GM12878 (cell line): ENCODE measurements around the gene ZNF577. TPM values are rescaled to one million over a fixed set of nuclear protein-coding genes. Genes with fewer than 3 reads are reported as not detected.

Source experiments
- ATAC-seq: fragments of 200-7000 bp; cut with Tn5 transposase; 3 replicates; pipeline ENCODE4 v1.9.1; 2020; ENCODE audit warnings: mild to moderate bottlenecking, moderate library complexity
- BruUV-seq: library from RNA; stranded (reverse); fragments of 400-500 nt; replicated peaks from 2 replicates; lab custom pipeline; 2021; lab: Mats Ljungman, UMichigan
- CTCF ChIA-PET: fragments of 300-600 bp; sonication (Branson Sonifier 250); formaldehyde crosslinking; extraction: SDS; loops from one replicate; lab custom pipeline; 2021; ENCODE audit warnings: inconsistent platforms; lab: Yijun Ruan, JAX
- POLR2A ChIA-PET: fragments of 350-600 bp; formaldehyde crosslinking; extraction: SDS; loops from one replicate; lab custom pipeline; 2021; ENCODE audit warnings: inconsistent platforms; lab: Charles Lee
- RAD21 ChIA-PET: fragments of 300-600 bp; sonication (Branson Sonifier 250); formaldehyde crosslinking; loops from one replicate; lab custom pipeline; 2023; ENCODE audit warnings: antibody characterized with exemption; ENCODE audit not compliant: unreplicated experiment; lab: Charles Lee
- SMC1A ChIA-PET: fragments of 300-600 bp; sonication (Branson Sonifier 250); formaldehyde crosslinking; loops from one replicate; lab custom pipeline; 2023; ENCODE audit not compliant: unreplicated experiment, uncharacterized antibody; lab: Charles Lee
- DNase-seq: peaks from one replicate; pipeline ENCODE4 v3.0.0-alpha.2; 2011; ENCODE audit warnings: low read depth, low spot score
- FAIRE-seq: peaks from 3 replicates; lab custom pipeline; 2011; peaks lifted over from hg19 to GRCh38; lab: Jason Lieb, UNC
- H2AFZ ChIP-seq: 2 replicates; pipeline ENCODE4 v1.6.0; 2011; ENCODE audit warnings: low read depth, low read length, control low read depth; ENCODE audit not compliant: control insufficient read depth
- H3K27ac ChIP-seq: 2 replicates; pipeline ENCODE4 v1.5.1; 2011; ENCODE audit warnings: control low read depth; ENCODE audit not compliant: control insufficient read depth, insufficient read depth
- H3K27me3 ChIP-seq, 2 experiments: replicated peaks in 1 of 2; 2 replicates each; pipeline versions ENCODE4 v1.6.0 to v1.6.1; 2011; ENCODE audit warnings: low read length in 1 of 2; ENCODE audit not compliant: control insufficient read depth in 2 of 2, insufficient read depth in 2 of 2
- H3K36me3 ChIP-seq, 2 experiments: 2 replicates each; pipeline ENCODE4 v1.5.1; 2011; ENCODE audit warnings: low read length in 1 of 2; ENCODE audit not compliant: control insufficient read depth in 2 of 2, insufficient read depth in 2 of 2
- H3K4me1 ChIP-seq: 2 replicates; pipeline ENCODE4 v1.6.1; 2011; ENCODE audit warnings: mild to moderate bottlenecking, low read length, moderate library complexity, mixed read lengths; ENCODE audit not compliant: control insufficient read depth, insufficient read depth
- H3K4me2 ChIP-seq: 2 replicates; pipeline ENCODE4 v1.6.0; 2011; ENCODE audit warnings: control low read depth; ENCODE audit not compliant: control insufficient read depth, insufficient read depth
- H3K4me3 ChIP-seq: fragments of 200-600 bp; sonication (generic); 2 replicates; pipeline ENCODE4 v1.5.1; 2016
- H3K79me2 ChIP-seq: 2 replicates; pipeline ENCODE4 v1.6.0; 2011; ENCODE audit warnings: low read length; ENCODE audit not compliant: control insufficient read depth, insufficient read depth
- H3K9ac ChIP-seq: 2 replicates; pipeline ENCODE4 v1.8.0; 2011; ENCODE audit warnings: low read length, control low read depth, mixed read lengths; ENCODE audit not compliant: control insufficient read depth, insufficient read depth
- H3K9me3 ChIP-seq: replicated peaks from 3 replicates; pipeline ENCODE4 v1.5.1; 2011; ENCODE audit warnings: mild to moderate bottlenecking, low read length; ENCODE audit not compliant: control insufficient read depth, insufficient read depth
- H4K20me1 ChIP-seq: 2 replicates; pipeline ENCODE4 v1.6.0; 2011; ENCODE audit not compliant: control insufficient read depth, insufficient read depth
- CHD1 ChIP-seq: IDR thresholded peaks from 2 replicates; pipeline ENCODE4 v1.6.1; 2012; ENCODE audit warnings: low read depth, low read length, improper control_type of control experiment
- WGBS: methylation state at CpG from one replicate; pipeline ENCODE4 v1.1.6; 2016; ENCODE audit warnings: low lambda C conversion rate; ENCODE audit not compliant: insufficient replicate concordance, insufficient coverage; ENCODE audit errors: missing lambda C conversion rate; 5-methylcytosine and 5-hydroxymethylcytosine counted together
- in situ Hi-C: fragments of 300-500 bp; cut with MboI; formaldehyde crosslinking; loops from 9 replicates; pipeline ENCODE4 v1.14.3; 2018; ENCODE audit warnings: mixed read lengths
- intact Hi-C: fragments of 100-400 bp; cut with micrococcal nuclease; formaldehyde crosslinking; loops from one replicate; pipeline ENCODE4 v1.14.2; 2022; ENCODE audit not compliant: unreplicated experiment
- polyA plus RNA-seq, 11 experiments: library from polyadenylated mRNA; depleted of rRNA in 4 of 11; unstranded in 6 of 11; stranded (reverse) in 5 of 11; fragments of >200 nt; fragmentation: Nextera tagmentation in 4 of 11; fragmentation: Illumina TruSeq in 1 of 11; extraction: Ambion mirVana in 4 of 11; extraction: Trizol in 1 of 11; gene quantifications; 1 replicate in 1 of 11; 2 replicates in 10 of 11; pipeline versions ENCODE4 v1.2.1 to v1.2.3, GENCODE V29; 2011 to 2016; ENCODE audit warnings: inconsistent platforms in 2 of 11, missing spikeins in 2 of 11, low read depth in 1 of 11
- total RNA-seq, 4 experiments: library from RNA; depleted of rRNA in 3 of 4; stranded (reverse); fragments of >200 nt in 3 of 4; fragmentation: Illumina TruSeq in 1 of 4; extraction: Trizol in 1 of 4; gene quantifications; 2 replicates each; pipeline versions ENCODE4 v1.2.1 to v1.2.3, GENCODE V29; 2013 to 2021
- TF ChIP-seq, protein P1 (sequence below): fragments of 450-650 bp; IDR thresholded peaks from 2 replicates; pipeline ENCODE4 v1.6.1; 2014; ENCODE audit warnings: mild to moderate bottlenecking
- TF ChIP-seq, protein P2 (sequence below): IDR thresholded peaks from 2 replicates; pipeline ENCODE4 v1.6.1; 2012; ENCODE audit warnings: low read depth, low read length, improper control_type of control experiment

ZNF577 gene
- total and polyA plus RNA-seq, 10 of the 15 experiments (the other 5 are each of a cell fraction or from before 2014, with no cell fraction given): 1.0 to 6.1 (median 4.5) TPM

DNA sequence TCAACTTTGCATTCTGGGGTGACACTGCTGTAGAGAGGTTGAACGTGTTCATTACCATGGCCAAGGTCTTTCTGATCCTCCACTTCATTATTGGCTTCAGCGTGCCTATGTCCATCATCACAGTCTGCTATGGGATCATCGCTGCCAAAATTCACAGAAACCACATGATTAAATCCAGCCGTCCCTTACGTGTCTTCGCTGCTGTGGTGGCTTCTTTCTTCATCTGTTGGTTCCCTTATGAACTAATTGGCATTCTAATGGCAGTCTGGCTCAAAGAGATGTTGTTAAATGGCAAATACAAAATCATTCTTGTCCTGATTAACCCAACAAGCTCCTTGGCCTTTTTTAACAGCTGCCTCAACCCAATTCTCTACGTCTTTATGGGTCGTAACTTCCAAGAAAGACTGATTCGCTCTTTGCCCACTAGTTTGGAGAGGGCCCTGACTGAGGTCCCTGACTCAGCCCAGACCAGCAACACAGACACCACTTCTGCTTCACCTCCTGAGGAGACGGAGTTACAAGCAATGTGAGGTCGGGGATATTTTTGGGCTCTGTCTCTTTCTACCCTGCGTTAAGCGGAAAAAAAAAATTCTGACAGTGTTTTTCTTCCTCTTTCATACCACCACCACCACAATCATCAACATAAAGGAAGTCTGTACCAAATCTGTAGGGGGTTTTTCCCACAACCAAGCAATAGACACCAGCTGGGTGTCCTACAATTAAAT is 63.3 kb downstream of the ZNF577 start (continued):
- TF ChIP-seq, protein P1, sequence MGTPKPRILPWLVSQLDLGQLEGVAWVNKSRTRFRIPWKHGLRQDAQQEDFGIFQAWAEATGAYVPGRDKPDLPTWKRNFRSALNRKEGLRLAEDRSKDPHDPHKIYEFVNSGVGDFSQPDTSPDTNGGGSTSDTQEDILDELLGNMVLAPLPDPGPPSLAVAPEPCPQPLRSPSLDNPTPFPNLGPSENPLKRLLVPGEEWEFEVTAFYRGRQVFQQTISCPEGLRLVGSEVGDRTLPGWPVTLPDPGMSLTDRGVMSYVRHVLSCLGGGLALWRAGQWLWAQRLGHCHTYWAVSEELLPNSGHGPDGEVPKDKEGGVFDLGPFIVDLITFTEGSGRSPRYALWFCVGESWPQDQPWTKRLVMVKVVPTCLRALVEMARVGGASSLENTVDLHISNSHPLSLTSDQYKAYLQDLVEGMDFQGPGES: no peak
- TF ChIP-seq, protein P2, sequence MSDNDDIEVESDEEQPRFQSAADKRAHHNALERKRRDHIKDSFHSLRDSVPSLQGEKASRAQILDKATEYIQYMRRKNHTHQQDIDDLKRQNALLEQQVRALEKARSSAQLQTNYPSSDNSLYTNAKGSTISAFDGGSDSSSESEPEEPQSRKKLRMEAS: no peak

DNA sequence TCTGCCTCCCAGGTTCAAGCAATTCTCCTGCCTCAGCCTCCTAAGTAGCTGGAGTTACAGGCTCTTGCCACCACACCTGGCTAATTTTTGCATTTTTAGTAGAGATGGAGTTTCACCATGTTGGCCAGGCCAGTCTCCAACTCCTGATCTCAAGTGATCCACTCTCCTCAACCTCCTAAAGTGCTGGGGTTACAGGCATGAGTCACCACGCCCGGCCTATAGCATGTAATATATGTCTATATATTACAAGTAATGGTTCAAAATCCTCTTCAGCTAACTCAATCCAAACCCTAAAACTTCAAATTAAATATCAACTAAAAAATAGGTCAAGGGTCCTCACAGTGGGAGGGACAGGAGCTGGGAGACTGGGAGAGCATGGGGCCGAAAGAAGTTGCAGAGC is 64.8 kb downstream of the ZNF577 start:
- Histone ChIP-seq H3K4me2 (no peak overlapping the region), H4K20me1 (no peaks in the 10 kb centered on the region), H3K27ac (no peak overlapping the region), H3K4me1 (no peaks in the 10 kb centered on the region), H3K79me2 (no peaks in the 10 kb centered on the region), H3K27me3 (no peaks in the 10 kb centered on the region), H3K9me3 (peaks cover 3% of the 10 kb centered on the region; the same call in 2 of the 3 replicates), H3K9ac (no peak overlapping the region), H2AFZ (no peak overlapping the region), H3K4me3 (no peak overlapping the region), H3K36me3 (no peaks in the 10 kb centered on the region)
- ChIA-PET SMC1A (no interaction called here), RAD21 (no interaction called here), POLR2A (no interaction called here), CTCF (no interaction called here)
- TF ChIP-seq CHD1: no peak
- no peak for ATAC-seq
- intact Hi-C loops (no loop called here), in situ Hi-C loops (no loop called here)
- BruUV-seq: no TSS peak
- FAIRE-seq: no peak
- WGBS: 60% methylated on average over 3 of the region's 3 CpGs
- DNase-seq: no peak
